Ovary (tissue), 3 donors: ENCODE results near the gene RNF224.

Experiments
- CTCF ChIP-seq, 3 donors: fragments of 450-650 bp in 2 of 3; fragments of 200-600 bp in 1 of 3; IDR thresholded peaks; one replicate each; pipeline versions ENCODE4 v1.5.1 to v1.8.0; 2016 to 2022; ENCODE audit warnings: antibody characterized with exemption in 3 of 3, mild to moderate bottlenecking in 1 of 3
- EP300 ChIP-seq: sonication (generic); formaldehyde crosslinking; IDR thresholded peaks from one replicate; pipeline ENCODE4 v1.6.1; 2017; ENCODE audit warnings: antibody characterized with exemption
- POLR2A ChIP-seq: fragments of 450-650 bp; IDR thresholded peaks from one replicate; pipeline ENCODE4 v1.6.1; 2017; ENCODE audit warnings: antibody characterized with exemption, mild to moderate bottlenecking, moderate library complexity
- donor health status: DM: no; HTN: no; CAD: no.

GRCh38 chr9:137235424-137236237 is 8.3 kb downstream of the RNF224 start:
- TF ChIP-seq CTCF (IDR thresholded peaks at IDR 0.05) (no peak), EP300 (no peak), POLR2A (no peak)
